Right lobe of liver (tissue), 6 donors: ENCODE data around the gene CRISPLD2. TPM values are rescaled to one million over a fixed set of nuclear protein-coding genes. Genes with fewer than 3 reads are reported as not detected.

Experiments
- ATAC-seq, 4 donors: fragments of 200-7000 bp; cut with Tn5 transposase; one replicate each; pipeline ENCODE4 v1.9.1; 2020; ENCODE audit warnings: mild to moderate bottlenecking in 4 of 4, moderate library complexity in 4 of 4
- DNase-seq, 3 donors: peaks; one replicate each; pipeline ENCODE4 v3.0.0-alpha.2; 2020
- H3K27ac ChIP-seq, 3 donors: fragments of 200-600 bp; one replicate each; pipeline ENCODE4 v1.8.0; 2022
- H3K27me3 ChIP-seq, 2 donors: fragments of 200-600 bp; one replicate each; pipeline ENCODE4 v1.8.0; 2022
- H3K36me3 ChIP-seq, 4 donors: fragments of 200-600 bp; sonication (generic) in 1 of 4; one replicate each; pipeline versions ENCODE4 v1.5.1 to v1.8.0; 2017 to 2022; ENCODE audit warnings: control low read depth in 1 of 4
- H3K4me1 ChIP-seq, 4 donors: fragments of 200-600 bp; sonication (generic) in 1 of 4; one replicate each; pipeline versions ENCODE4 v1.5.1 to v1.8.0; 2017 to 2022; ENCODE audit warnings: control low read depth in 1 of 4
- H3K4me3 ChIP-seq, 3 donors: fragments of 200-600 bp; one replicate each; pipeline ENCODE4 v1.8.0; 2022
- H3K9me3 ChIP-seq, 4 donors: fragments of 200-600 bp; sonication (generic) in 1 of 4; one replicate each; pipeline versions ENCODE4 v1.5.1 to v1.8.0; 2017 to 2022; ENCODE audit warnings: control low read depth in 1 of 4
- POLR2A ChIP-seq: fragments of 450-650 bp; IDR thresholded peaks from one replicate; pipeline ENCODE4 v1.6.1; 2017; ENCODE audit warnings: antibody characterized with exemption, mild to moderate bottlenecking
- WGBS: methylation state at CpG from one replicate; pipeline ENCODE4 v1.1.6; 2018; ENCODE audit warnings: low coverage, low lambda C conversion rate; ENCODE audit not compliant: insufficient coverage; ENCODE audit errors: missing lambda C conversion rate; 5-methylcytosine and 5-hydroxymethylcytosine counted together
- intact Hi-C, 2 donors: fragments of 100-400 bp; cut with DNase I; formaldehyde crosslinking; loops; one replicate each; pipeline versions ENCODE4 v1.11.2 to v1.14.1; 2022
- total RNA-seq, 6 experiments: library from RNA; depleted of rRNA in 2 of 6; stranded (reverse); fragments of >200 nt in 2 of 6; fragmentation: NEBNext Ultra II Directional in 3 of 6; extraction: Animal tissue kit (Norgen Biotek cat#: 25700) in 3 of 6; gene quantifications; one replicate each; pipeline versions ENCODE4 v1.1.0 to v1.2.4, GENCODE V29; 2016 to 2023
- TF ChIP-seq, protein P1 (sequence below), 4 donors: fragments of 200-600 bp in 3 of 4; fragments of 450-650 bp in 1 of 4; IDR thresholded peaks; one replicate each; pipeline versions ENCODE4 v1.5.1 to v1.8.0; 2016 to 2022; ENCODE audit warnings: antibody characterized with exemption in 4 of 4, mild to moderate bottlenecking in 2 of 4
- donor health status: DM: no; HTN: yes; CAD: no.
- donor health status: DM: no; HTN: no; CAD: no.
- donor health status: DM: no; HTN: no; CAD: no.
- donor health status: DM: no; HTN: yes; CAD: no.
- donor health status: DM: no; HTN: yes; CAD: no.

CRISPLD2 gene
- total RNA-seq, 6 experiments from 2014 or later: 2.9 to 14.8 (median 8.9) TPM

- DNase-seq: no peak
- intact Hi-C loops: no loop called here
These were observed 6.8 kb downstream of the CRISPLD2 start for GRCh38 chr16:84826558-84826941.

DNA sequence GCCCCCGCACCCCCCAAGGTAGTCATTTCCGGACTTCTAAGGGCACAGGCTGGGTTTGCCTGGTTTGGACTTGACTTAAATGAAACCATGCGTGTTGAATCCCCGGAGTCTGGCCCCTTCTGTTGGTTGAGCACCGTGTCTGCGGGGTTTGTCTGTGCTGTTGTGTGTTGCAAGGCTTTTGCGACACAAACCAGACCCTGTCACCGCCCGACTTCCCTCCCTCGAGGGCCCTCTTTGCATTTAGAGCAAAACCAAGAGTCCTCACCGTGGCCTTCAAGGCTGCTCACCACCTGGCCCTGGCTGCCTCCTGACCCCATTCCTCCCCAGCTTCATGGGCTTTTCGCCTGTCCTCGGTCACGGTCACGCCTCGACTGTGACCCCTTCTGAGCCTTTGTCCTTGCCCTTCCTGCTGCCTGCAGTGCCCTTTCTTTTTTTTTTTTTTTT is 7.4 kb downstream of the CRISPLD2 start:
- DNase-seq (no peak), ATAC-seq (peak in 2 of 4 donors; percentile 13 to 29)
- intact Hi-C loops: no loop called here
- H3K4me1 ChIP-seq: no peaks in the 10 kb centered on the region
- no peaks in the 10 kb centered on the region for H3K27me3 ChIP-seq
- H3K27ac ChIP-seq: peak overlapping the region in 1 of 3 donors; percentile 8
- H3K36me3 ChIP-seq: no peaks in the 10 kb centered on the region
- H3K9me3 ChIP-seq: no peaks in the 10 kb centered on the region
- no peak for TF ChIP-seq POLR2A
- TF ChIP-seq, protein P1, sequence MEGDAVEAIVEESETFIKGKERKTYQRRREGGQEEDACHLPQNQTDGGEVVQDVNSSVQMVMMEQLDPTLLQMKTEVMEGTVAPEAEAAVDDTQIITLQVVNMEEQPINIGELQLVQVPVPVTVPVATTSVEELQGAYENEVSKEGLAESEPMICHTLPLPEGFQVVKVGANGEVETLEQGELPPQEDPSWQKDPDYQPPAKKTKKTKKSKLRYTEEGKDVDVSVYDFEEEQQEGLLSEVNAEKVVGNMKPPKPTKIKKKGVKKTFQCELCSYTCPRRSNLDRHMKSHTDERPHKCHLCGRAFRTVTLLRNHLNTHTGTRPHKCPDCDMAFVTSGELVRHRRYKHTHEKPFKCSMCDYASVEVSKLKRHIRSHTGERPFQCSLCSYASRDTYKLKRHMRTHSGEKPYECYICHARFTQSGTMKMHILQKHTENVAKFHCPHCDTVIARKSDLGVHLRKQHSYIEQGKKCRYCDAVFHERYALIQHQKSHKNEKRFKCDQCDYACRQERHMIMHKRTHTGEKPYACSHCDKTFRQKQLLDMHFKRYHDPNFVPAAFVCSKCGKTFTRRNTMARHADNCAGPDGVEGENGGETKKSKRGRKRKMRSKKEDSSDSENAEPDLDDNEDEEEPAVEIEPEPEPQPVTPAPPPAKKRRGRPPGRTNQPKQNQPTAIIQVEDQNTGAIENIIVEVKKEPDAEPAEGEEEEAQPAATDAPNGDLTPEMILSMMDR (IDR thresholded peaks at IDR 0.05): no peak
- 69% methylated on average over 10 of the region's 16 CpGs for WGBS
- no peak overlapping the region for H3K4me3 ChIP-seq

More at GRCh38 chr16:84826558-84826941, 6.8 kb downstream of the CRISPLD2 start:
- Histone ChIP-seq H3K27ac (peak overlapping the region in 2 of 3 donors; percentile 2 to 8), H3K9me3 (no peaks in the 10 kb centered on the region), H3K36me3 (no peaks in the 10 kb centered on the region), H3K4me1 (no peaks in the 10 kb centered on the region), H3K4me3 (no peak overlapping the region), H3K27me3 (no peaks in the 10 kb centered on the region)
- no peak for TF ChIP-seq POLR2A
- TF ChIP-seq, protein P1 (IDR thresholded peaks at IDR 0.05): no peak
- ATAC-seq: peak in 1 of 4 donors; percentile 31
- 82% methylated on average over 7 of the region's 13 CpGs for WGBS

DNA sequence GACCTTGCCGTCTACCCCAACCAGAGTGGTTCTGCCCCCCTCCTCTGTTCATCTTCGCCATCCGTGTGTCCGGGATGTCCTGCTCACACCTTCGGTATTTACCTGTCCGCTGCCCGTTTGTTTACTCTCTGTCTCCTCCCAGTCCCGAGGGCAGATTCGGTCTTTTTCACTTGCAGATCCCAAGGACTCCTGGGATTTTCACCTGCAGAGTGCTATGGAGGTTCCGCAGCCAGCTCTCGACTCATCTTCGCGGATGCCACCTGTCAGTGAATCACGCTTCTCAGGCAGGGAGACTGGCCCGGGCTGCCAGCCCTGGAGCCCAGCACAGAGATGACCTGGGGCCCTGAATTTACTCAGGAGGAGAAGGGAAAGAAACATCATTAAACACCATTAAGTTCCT is 8.1 kb downstream of the CRISPLD2 start:
- Histone ChIP-seq H3K4me3 (no peak overlapping the region), H3K9me3 (no peaks in the 10 kb centered on the region), H3K4me1 (peaks cover 0 to 1% (median 0%) of the 10 kb centered on the region in 4 donors), H3K27ac (no peak overlapping the region), H3K36me3 (no peaks in the 10 kb centered on the region), H3K27me3 (no peaks in the 10 kb centered on the region)
- intact Hi-C loops: no loop called here
- no peak for DNase-seq
- 66% methylated on average over 13 of the region's 15 CpGs for WGBS
- TF ChIP-seq, protein P1 (IDR thresholded peaks at IDR 0.05): no peak
- no peak for TF ChIP-seq POLR2A
- no peak for ATAC-seq

GRCh38 chr16:84828322-84828721 is 8.5 kb downstream of the CRISPLD2 start:
- TF ChIP-seq POLR2A: no peak
- TF ChIP-seq, protein P1 (IDR thresholded peaks at IDR 0.05): no peak
- Histone ChIP-seq H3K27me3 (no peaks in the 10 kb centered on the region), H3K36me3 (no peaks in the 10 kb centered on the region), H3K27ac (no peak overlapping the region), H3K9me3 (no peaks in the 10 kb centered on the region), H3K4me1 (peaks cover 0 to 4% (median 0%) of the 10 kb centered on the region in 4 donors), H3K4me3 (no peak overlapping the region)
- no peak for DNase-seq
- intact Hi-C loops: no loop called here
- WGBS: 65% methylated on average over 3 of the region's 5 CpGs
- ATAC-seq: no peak
